Fibroblast of villous mesenchyme (primary cell): Measurements from ENCODE around the gene CARD8. TPM values are rescaled to one million over a fixed set of nuclear protein-coding genes. Genes with fewer than 3 reads are reported as not detected.
"Not testable (repeated sequence)": the region's sequence is repeated elsewhere in the genome, so short reads cannot be mapped to it uniquely, and the experiment has no call there.

ENCODE experiments used
- DNase-seq: peaks from one replicate; pipeline ENCODE4 v3.0.0-alpha.2; 2010; ENCODE audit warnings: low read depth
- H3K4me3 ChIP-seq: 2 replicates; pipeline ENCODE4 v1.5.1; 2011; ENCODE audit warnings: low read depth, mild to moderate bottlenecking, low read length
- total RNA-seq: library from RNA; depleted of rRNA; stranded (reverse); fragments of >200 nt; gene quantifications from 2 replicates; pipeline ENCODE4 v1.2.3, GENCODE V29; 2012
- TF ChIP-seq, protein P1 (sequence below): IDR thresholded peaks from 2 replicates; pipeline ENCODE4 v1.5.1; 2012; ENCODE audit warnings: low read depth, mild to moderate bottlenecking, low read length; ENCODE audit not compliant: insufficient read depth

Gene CARD8
- total RNA-seq, 1 donor = 21.2 TPM

DNA sequence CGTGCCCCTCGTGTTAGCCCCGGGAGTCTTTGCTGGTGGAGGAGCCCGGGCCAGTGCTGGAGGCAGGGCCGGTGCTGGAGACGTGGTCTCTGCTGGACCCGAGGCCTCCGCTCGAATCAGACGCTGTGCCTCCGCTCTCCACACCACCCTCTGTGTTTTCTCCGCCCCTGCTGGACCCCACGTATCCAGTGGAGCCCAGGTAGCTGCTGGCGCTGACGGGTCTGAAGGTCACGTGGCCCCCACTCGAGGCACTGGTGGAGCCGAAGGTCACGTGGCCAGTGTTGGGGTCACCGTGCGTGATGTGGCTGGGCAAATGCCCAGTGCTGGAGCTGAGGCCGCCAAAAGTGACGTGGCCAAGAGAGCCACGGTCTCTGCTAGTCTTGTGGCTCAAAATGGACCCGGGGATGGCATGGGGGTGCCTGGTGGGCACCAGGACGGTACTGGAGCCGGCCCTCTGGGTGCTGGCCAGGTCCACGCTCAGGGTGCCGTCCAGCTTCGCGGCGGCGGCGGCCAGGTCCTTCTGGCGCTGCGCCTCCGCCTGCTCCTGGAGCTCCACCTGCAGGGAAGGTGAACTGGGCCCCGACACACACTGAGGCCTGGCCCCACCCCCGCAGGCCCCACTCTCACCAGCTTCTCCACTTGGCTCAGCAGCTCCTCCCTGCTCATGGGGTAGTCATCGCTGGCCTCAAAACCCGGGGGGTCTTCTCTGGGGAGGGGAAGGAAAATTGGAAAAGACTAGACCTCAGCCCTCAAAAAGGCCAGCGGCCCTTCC is 41.4 kb upstream of the CARD8 start:
- TF ChIP-seq, protein P1, sequence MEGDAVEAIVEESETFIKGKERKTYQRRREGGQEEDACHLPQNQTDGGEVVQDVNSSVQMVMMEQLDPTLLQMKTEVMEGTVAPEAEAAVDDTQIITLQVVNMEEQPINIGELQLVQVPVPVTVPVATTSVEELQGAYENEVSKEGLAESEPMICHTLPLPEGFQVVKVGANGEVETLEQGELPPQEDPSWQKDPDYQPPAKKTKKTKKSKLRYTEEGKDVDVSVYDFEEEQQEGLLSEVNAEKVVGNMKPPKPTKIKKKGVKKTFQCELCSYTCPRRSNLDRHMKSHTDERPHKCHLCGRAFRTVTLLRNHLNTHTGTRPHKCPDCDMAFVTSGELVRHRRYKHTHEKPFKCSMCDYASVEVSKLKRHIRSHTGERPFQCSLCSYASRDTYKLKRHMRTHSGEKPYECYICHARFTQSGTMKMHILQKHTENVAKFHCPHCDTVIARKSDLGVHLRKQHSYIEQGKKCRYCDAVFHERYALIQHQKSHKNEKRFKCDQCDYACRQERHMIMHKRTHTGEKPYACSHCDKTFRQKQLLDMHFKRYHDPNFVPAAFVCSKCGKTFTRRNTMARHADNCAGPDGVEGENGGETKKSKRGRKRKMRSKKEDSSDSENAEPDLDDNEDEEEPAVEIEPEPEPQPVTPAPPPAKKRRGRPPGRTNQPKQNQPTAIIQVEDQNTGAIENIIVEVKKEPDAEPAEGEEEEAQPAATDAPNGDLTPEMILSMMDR = no peak
- DNase-seq = no peak
- H3K4me3 ChIP-seq = no peak overlapping the region

DNA sequence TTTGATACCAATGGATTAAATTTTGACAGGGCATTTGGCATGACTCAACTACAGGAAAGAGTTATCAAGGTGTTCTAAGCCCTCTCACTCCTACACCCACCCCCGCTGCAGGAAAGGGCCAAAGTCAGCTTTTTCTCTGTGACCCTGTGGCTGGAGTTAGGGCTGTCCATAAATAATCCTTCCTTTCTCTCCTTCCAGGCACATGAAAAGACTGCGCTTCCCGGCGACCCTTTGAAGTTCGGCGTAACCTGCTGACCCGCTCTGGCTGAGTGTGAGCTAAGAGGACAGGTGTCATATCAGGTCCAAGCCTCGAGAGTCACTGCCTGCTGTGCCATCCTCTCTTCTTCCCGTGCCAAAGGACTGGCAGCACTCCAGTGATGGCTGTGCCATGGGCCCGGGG is 39.7 kb upstream of the CARD8 start:
- H3K4me3 ChIP-seq = no peak overlapping the region
- TF ChIP-seq, protein P1 = no peak
- no peak for DNase-seq

DNA sequence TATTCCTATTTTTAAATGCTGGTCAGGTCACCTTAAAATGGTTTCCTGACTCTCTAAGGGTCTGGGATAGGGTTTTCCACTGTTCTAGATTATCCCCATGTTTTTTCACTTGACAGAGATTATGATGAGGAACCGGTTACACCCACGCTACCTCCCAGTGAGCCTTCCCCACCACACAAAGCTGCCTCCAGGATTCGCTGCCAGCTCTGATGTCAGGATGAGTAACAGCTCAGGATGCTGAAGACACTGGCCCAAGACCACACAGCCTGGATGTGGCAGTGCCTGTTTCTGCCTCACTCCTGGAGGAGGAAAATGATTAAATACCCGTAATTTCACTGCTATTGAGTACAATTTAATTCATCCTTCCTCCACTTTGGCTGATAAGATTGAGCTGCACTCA is 37.1 kb upstream of the CARD8 start:
- TF ChIP-seq, protein P1 = no peak
- no peak overlapping the region for H3K4me3 ChIP-seq
- DNase-seq = peak; percentile 30

DNA sequence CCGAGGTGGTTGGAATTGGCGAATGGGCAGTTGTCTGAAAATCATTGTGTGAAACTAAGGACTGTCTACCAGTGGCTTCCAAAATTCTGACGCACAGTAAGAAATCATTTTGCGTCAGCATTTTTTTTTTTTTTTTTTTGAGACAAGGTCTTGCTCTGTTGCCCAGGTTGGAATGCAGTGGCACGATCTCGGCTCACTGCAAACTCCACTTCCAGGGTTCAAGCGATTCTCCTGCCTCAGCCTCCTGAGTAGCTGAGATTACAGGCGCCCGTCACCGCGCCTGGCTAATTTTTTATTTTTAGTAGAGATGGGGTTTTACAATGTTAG is 35.7 kb upstream of the CARD8 start:
- H3K4me3 ChIP-seq, DNase-seq: not testable (repeated sequence)

DNA sequence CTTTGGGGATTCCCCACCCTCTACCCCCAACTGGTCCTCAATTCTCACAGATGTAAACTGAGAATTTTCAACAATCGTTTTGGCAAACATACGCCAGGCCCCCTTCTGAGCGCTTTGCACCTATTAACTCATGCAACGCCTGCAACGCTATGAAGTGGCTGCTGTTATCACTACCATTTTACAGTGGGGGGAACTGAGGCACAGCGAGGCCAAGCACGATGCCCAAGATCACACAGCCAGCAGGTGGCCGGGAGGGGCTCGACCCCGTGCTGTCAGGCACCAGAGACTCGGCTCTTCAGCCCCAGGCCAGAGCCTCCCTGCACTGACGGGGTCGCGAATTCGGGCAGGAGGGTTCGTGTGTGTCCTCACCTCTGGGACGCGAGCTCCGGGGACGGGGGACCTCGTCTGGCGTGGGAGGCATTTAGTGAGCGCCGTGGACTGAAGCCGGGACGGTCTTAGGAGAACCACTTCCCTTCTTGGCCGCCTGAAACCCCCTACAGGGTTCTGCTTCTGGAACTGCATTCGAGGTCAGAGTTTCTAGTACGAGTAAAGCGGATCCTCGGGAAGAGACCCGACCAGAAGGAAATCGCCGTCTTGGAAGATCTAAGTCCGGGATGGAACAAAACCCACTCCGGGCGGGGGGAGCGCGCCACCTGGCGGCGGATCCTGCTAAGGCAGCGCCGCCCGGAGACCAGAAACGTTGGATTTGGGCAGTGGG is 35.2 kb upstream of the CARD8 start:
- peak; percentile 82 for DNase-seq
- TF ChIP-seq, protein P1 = peak; percentile 94

DNA sequence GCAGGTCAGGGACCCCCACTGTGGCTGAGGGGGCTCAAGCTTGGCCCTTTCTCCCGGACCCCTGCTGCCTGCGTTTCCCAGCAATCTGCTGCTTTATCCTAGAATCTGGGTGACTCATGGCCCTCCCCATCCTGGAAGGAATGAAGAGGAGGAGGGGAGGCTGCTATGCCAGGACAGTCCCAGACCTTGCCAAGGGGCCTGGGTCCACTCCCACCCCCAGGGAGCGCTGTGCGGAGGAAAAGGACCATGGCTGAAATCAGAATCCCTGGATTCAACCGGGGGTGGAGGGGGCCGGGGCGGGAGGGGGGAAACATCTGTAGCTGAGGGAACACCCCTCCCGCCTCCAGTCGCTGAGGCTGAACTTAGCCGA is 34.7 kb upstream of the CARD8 start:
- TF ChIP-seq, protein P1 = peak; percentile 32
- H3K4me3 ChIP-seq = peak overlapping the region; percentile 54
- peak; percentile 52 for DNase-seq

More for the DNA sequence above, 35.2 kb upstream of the CARD8 start:
- H3K4me3 ChIP-seq = peak overlapping the region; percentile 54

DNA sequence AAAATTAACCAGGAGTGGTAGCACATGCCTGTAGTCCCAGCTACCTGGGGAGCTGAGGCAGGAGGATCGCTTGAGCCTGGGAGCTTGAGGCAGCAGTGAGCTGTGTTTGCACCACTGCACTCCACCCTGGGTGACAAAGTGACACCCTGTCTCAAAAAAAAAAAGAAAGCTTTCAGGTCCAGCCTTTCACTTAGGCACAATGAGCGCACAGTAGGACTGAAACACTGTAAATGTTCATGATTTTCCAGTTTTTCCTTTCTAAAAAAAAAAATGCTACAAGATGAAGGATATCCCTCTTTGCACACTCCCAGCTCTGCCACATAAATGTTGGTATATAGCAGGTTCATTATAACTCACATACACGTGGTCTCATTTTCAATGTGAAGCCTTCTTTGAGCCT is 32.0 kb upstream of the CARD8 start:
- TF ChIP-seq, protein P1 = no peak
- H3K4me3 ChIP-seq = no peak overlapping the region
- DNase-seq = no peak
